KG1 (cell line): ENCODE measurements around the gene ELOVL6.
"Not testable (repeated sequence)": the region's sequence is repeated elsewhere in the genome, so short reads cannot be mapped to it uniquely, and the experiment has no call there.

ENCODE experiments used
- DNase-seq: peaks from one replicate; lab custom pipeline; 2025; lab: John Stamatoyannopoulos, UW

The ELOVL6 gene

DNA sequence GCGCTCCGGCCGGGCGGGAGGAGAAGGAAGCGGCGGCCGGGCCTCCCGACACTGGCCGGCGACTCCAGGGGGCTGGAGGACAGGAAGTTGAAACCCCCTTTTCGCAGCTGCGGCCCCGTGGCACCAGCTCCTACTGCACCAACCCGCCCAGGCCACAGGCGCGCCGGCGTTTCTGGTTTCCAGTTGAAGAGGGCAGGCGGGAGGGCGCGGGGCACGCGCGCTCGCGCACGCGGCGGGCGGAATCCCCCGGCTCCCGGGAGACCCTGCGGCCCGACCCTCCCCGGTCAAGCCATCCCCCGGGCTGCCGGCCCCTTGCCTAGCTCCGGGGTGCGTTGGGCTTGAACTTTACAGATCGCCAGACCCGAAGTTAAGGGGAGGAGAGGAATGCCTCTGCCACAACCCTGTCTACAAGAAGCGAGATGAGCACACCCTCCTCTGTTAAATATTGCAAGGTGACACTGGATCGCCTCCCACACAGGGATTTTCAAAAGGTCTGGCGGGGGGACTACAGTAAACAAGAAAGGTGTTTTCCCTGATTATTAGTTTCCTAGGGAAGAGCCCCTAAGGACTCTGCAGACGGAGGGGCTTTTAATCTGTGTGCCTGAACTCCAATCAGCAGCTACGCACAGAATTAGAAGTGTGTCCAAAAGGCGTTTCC, 1.4 kb downstream of the ELOVL6 start:
- DNase-seq = no peak

DNA sequence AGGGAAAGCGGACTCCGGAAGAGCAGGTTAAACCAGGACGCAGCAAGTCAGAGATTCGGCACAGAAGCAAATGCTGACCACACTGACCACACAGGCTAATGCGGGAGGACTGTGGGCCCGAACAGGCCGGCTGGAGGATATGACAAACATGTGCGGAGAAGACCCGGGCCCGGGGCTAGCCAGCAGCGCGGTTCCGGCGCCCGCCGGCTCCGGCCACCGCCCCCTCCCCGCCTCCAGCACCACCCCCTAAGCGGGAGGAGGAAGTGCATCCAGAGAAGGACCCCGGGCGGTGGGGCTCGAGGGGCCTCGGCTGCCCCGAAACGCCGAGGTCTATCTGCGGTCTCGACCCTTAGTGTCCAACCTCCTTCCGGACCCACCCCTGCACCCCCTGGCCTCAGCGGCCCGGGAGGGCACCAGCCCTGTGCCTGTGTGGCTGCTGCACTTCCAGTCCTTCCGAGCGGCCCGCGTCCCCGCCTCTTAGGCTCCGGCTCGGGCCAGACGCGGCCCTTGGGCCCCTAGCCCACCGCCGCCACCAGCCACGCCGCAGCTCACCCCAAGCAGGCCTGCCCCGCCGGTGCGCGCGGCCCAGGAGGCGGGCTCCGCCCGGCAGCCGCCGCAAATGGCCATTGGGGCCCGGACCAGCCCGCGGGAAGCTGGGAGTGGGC, 2.1 kb downstream of the ELOVL6 start:
- DNase-seq = peak; percentile 59

DNA sequence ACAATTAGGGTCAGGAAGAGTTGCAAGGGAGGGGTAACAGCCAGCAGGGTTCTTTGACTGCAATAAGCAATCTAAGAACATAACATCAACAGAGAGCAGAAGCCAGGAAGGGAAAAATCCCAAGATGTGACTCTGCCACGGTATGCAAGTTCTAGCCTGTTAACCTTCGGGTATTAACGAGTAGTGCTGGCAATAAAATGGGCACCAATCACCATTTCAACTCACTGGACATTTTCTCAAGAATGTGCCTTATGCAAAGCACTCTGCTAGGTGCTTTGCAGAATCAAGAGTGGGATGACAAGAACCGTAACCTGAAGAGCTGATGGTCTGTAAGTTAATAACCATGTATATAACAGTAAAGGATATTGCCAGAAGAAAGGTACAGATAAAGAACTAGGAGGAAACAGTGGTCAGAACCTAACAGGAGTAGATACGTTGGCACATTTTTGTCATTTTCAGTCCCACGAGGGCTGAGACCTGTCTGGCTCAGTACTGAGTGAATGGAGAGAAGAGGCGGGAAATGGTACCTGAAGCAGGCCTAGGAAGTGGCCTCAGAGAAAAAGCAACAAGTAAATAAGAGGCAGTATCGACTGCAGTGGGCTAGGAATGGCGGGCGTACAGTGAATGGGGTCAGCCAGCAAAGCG, 2.7 kb downstream of the ELOVL6 start:
- peak; percentile 59 for DNase-seq

DNA sequence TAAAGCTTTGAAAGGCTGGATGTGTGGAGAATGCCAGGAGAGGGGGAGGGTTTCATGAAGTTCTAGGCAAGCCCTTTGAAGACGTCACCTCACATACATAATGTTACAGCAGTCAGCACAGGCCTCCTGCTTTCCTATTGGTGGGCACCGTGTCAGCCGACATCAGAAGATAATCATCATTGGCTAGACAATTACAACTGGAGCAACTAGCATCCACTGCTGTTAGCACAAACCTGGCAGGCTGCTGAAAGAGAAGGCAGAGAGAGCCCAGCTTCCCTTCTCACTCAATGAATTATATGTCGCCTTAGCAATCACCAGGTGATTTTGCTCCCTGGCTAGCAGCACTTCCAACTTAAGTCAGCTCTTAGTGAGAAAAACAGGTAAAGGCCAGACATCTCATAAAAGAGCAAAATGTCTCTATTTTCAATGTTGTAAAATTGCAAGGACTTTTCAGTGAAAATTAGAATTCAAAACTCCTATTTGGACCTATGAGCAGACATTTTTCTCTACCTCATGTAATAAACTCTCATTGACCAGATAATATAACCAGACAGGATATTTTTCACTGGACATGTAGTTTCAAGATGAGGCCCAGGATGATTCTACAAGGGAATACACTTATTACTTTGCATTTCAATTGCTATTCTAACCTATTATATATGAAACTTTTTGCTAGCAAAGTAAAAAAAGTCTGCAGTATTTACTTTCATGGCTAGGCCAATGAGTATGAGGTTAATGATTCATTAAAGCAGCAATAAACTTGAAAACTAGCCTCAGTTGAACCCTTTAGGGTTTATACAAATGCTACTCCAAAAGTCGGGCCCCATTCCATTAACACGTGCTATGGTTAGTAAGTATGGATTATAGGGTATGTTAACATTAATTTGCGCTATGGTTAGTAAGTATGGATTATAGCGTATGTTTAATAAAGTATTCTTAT, 4.3 kb downstream of the ELOVL6 start:
- DNase-seq = no peak

DNA sequence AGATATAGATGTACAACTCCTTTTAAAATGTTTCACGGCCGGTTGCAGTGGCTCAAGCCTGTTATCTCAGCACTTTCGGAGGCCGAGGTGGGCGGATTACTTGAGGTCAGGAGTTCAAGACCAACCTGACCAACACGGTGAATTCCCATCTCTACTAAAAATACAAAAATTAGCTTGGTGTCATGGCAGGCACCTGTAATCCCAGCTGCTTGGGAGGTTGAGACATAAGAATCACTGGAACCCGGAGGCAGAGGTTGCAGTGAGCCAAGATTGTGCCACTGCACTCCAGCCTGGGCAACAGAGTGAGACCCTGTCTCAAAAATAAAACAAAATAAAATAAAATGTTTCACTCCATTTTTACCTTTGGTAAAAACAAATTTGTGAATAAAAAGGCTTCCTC, 5.1 kb downstream of the ELOVL6 start:
- DNase-seq = not testable (repeated sequence)

DNA sequence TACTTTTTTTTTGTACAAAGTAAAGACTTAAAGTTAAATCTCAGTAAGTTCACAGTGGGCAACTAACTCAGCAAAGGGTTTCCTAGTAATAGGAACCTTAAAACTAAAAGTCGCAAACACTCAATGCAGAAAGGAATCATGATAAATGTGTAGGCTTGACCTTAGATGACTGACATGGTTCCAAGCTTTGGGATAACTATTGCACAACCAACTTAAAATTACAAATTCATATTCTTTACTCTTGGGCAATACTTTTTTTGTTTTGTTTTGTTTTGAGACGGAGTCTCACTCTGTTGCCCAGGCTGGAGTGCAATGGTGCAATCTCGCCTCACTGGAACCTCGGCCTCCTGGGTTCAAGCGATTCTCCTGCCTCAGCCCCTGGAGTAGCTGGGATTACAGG, 8.2 kb downstream of the ELOVL6 start:
- DNase-seq = no peak

GRCh38 chr4:110188113-110188512, 10.3 kb downstream of the ELOVL6 start:
- DNase-seq = no peak

DNA sequence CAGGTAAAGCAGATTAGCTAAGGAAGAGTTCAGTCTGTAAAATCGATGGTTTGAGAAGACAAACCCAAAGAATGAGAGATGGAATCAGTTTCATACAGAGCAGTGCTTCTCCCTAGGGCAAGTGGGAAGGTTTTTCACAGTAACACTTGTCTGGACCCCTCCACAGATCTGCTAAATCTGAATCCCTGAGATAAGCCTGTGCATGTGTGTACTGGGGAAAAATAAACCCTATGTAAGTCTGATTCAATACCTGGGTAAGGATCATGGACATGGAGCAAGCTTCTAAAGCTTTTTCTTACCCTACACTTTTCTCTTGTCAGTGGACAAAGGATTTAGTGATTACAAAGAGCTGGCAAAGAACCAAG, 13.6 kb downstream of the ELOVL6 start:
- no peak for DNase-seq

GRCh38 chr4:110184140-110184790, 14.2 kb downstream of the ELOVL6 start:
- no peak for DNase-seq

DNA sequence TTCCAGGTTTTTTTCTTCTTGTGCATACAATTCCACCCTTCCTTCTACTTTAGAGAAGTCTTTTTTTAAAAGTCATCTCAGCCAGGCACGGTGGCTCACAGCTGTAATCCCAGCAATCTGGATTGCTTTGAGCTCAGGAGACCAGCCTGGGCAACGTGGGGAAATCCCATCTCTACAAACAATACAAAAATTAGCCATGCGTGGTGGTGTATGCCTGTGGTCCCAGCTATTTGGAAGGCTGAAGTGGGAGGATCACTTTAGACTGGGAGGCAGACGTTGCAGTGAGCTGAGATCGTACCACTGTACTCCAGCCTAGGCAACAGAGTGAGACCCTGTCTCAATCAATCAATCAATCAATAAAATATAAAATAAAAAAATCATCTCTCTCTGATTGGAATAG, 14.8 kb downstream of the ELOVL6 start:
- DNase-seq = no peak

DNA sequence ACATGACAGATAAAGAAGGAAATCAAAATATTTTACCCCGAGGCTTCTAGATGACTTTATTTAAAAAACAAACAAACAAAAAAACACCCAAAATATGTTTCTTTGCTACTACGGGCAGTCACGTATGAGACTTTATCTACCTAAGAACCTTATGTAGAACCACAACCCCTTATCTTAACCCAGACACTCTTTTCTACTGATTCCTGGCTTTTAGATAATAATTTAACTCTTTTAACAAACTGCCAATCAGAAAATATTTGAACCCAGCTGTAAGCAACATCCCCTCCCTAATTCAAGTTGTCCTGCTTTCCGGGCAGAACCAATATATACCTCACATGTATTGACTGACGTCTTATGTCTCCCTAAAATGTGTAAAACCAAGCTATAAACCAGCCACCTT, 15.4 kb downstream of the ELOVL6 start:
- DNase-seq = no peak

DNA sequence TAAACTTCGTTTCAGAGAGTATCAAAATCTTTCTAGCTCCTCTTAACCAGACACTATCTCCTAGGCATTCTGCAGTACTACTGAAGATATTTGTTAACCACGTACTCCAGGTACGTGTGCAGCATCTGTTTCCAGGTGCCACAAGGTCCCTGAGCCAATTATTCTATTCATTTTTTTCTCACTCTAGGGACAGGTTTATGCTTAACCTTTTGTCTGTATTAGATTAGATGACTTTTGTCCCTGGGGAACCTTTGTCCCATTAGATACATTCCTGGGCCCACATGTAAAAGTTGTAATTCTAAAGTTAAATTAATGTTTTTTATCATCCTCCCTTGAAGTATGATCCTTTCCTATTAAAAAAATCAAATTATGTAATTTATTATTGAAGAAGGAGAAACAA, 16.5 kb downstream of the ELOVL6 start:
- no peak for DNase-seq

DNA sequence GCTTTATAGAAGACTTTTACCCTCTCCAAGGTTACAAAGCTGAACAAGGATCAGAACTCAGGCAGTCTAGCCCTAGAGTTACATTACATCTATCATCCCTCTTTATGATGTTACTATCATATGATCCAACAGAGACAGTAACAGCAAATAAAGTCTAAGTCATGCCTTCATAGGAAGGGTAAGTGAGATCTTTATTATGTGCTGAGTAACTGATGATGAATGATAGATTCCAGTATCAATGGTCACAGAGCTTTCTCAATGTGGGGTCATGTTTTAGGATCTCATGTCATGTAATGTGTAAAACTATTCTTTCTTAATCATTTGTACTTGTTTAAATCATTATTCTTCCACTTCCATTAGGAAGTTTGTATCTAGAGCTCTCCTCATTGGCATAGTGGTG, 22.8 kb downstream of the ELOVL6 start:
- DNase-seq = no peak

DNA sequence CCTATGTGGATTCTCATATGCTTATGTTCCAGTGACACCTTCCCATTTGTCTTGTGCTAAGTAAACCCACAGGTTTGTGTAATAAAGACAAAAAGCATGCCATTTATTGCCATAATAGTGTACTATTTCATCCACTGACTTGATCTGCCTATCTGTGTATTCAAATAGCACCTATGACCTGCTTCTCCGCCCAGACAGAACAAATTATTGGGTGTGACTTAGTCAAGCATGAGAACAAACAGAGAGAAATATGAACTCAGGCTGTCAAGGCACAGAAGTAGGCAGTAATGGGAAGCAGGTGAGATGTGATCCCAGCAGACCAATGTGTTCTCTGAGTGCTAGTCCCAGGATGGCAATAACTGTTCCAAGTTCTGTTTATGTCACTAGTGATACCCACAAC, 25.4 kb downstream of the ELOVL6 start:
- DNase-seq = no peak

- no peak for DNase-seq
These were observed 26.4 kb downstream of the ELOVL6 start for GRCh38 chr4:110171971-110172370.

- no peak for DNase-seq
These were observed 27.6 kb downstream of the ELOVL6 start for GRCh38 chr4:110170861-110171260.

GRCh38 chr4:110165382-110166286, 32.8 kb downstream of the ELOVL6 start:
- DNase-seq = no peak

DNA sequence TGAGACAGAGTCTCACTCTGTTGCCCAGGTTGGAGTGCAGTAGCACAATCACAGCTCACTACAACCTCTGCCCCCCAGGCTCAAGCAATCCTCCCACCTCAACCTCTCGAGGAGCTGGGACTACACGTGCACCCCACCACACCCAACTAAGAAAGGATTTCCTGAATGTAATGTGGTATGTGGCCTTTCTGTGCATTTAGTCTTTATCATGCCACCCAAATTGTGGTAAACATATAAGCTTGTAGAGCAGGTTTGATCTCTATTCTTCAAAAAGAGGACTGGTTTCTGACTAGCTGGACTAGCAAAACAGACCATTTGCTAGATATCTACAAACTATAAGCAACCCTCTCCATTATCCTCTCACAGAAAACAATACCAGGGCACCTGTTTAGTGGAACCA, 33.6 kb downstream of the ELOVL6 start:
- no peak for DNase-seq

GRCh38 chr4:110164251-110164650, 34.2 kb downstream of the ELOVL6 start:
- no peak for DNase-seq

GRCh38 chr4:110163327-110164069, 34.9 kb downstream of the ELOVL6 start:
- no peak for DNase-seq
